Measurements from ENCODE around the gene PKNOX1.
"Not testable (repeated sequence)": the region's sequence is repeated elsewhere in the genome, so short reads cannot be mapped to it uniquely, and the experiment has no call there.

Gene PKNOX1

GRCh38 chr21:42956824-42957630 is 17.3 kb upstream of the PKNOX1 start:
- DNase-seq: no peak

- not testable (repeated sequence) for DNase-seq
Observed at GRCh38 chr21:42958122-42958521, 16.2 kb upstream of the PKNOX1 start.

GRCh38 chr21:42959728-42960127 is 14.6 kb upstream of the PKNOX1 start:
- DNase-seq: no peak

GRCh38 chr21:42962380-42963007 is 11.9 kb upstream of the PKNOX1 start:
- DNase-seq: no peak

- DNase-seq: no peak
Observed at GRCh38 chr21:42964086-42964485, 10.3 kb upstream of the PKNOX1 start.

- DNase-seq: no peak
Observed at GRCh38 chr21:42964546-42965210, 9.7 kb upstream of the PKNOX1 start.

- no peak for DNase-seq
Observed at GRCh38 chr21:42965211-42965560, 9.2 kb upstream of the PKNOX1 start.

- DNase-seq: not testable (repeated sequence)
Observed at GRCh38 chr21:42967616-42968015, 6.7 kb upstream of the PKNOX1 start.

GRCh38 chr21:42969193-42969600 is 5.2 kb upstream of the PKNOX1 start:
- no peak for DNase-seq

GRCh38 chr21:42970946-42971653 is 3.3 kb upstream of the PKNOX1 start:
- no peak for DNase-seq

- no peak for DNase-seq
Observed at GRCh38 chr21:42971897-42972275, 2.5 kb upstream of the PKNOX1 start.

- no peak for DNase-seq
Observed at GRCh38 chr21:42973309-42973990, 912 bp upstream of the PKNOX1 start.

GRCh38 chr21:42974832-42975820 is 764 bp downstream of the PKNOX1 start:
- peak; percentile 81 for DNase-seq

GRCh38 chr21:42975886-42976608 is 1.7 kb downstream of the PKNOX1 start:
- DNase-seq: no peak

- no peak for DNase-seq
Observed at GRCh38 chr21:42980312-42981213, 6.2 kb downstream of the PKNOX1 start.

GRCh38 chr21:42981214-42981523 is 6.8 kb downstream of the PKNOX1 start:
- peak; percentile 10 for DNase-seq

- DNase-seq: no peak
Observed at GRCh38 chr21:42981862-42982261, 7.5 kb downstream of the PKNOX1 start.

GRCh38 chr21:42983103-42983502 is 8.7 kb downstream of the PKNOX1 start:
- no peak for DNase-seq

GRCh38 chr21:42983869-42984268 is 9.5 kb downstream of the PKNOX1 start:
- no peak for DNase-seq
